Endodermal cell (in vitro differentiated cells): Measurements from ENCODE around the gene GPR68. TPM values are rescaled to one million over a fixed set of nuclear protein-coding genes. Genes with fewer than 3 reads are reported as not detected.

ENCODE experiments used
- DNase-seq: peaks from one replicate; pipeline ENCODE4 v3.0.0-alpha.2; 2017
- H3K27ac ChIP-seq: 2 replicates; pipeline ENCODE4 v1.5.1; 2013; ENCODE audit warnings: mild to moderate bottlenecking, low read depth, low read length, moderate library complexity
- H3K27me3 ChIP-seq: 2 replicates; pipeline ENCODE4 v1.6.1; 2013; ENCODE audit warnings: mild to moderate bottlenecking, low read length, moderate library complexity; ENCODE audit not compliant: insufficient read depth, control insufficient read depth, poor library complexity, severe bottlenecking
- H3K36me3 ChIP-seq: 2 replicates; pipeline ENCODE4 v1.7.0; 2013; ENCODE audit warnings: mild to moderate bottlenecking, low read length, moderate library complexity; ENCODE audit not compliant: control insufficient read depth, insufficient read depth
- H3K4me1 ChIP-seq: one replicate; pipeline ENCODE4 v1.7.0; 2013; ENCODE audit warnings: low read length; ENCODE audit not compliant: control insufficient read depth, insufficient read depth
- H3K4me3 ChIP-seq: 2 replicates; pipeline ENCODE4 v1.5.1; 2013; ENCODE audit warnings: mild to moderate bottlenecking, low read length, moderate library complexity
- H3K9ac ChIP-seq: 2 replicates; pipeline ENCODE4 v1.6.1; 2013; ENCODE audit warnings: mild to moderate bottlenecking, low read length, moderate library complexity; ENCODE audit not compliant: poor library complexity, severe bottlenecking; ENCODE audit errors: extremely low read depth
- H3K9me3 ChIP-seq: 2 replicates; pipeline ENCODE4 v1.6.1; 2013; ENCODE audit warnings: mild to moderate bottlenecking, low read length, moderate library complexity; ENCODE audit not compliant: control insufficient read depth
- H3K27ac Mint-ChIP-seq: 2 replicates; pipeline ENCODE4 v1.8.0; 2020; ENCODE audit warnings: mixed read lengths
- H3K27me3 Mint-ChIP-seq: 2 replicates; pipeline ENCODE4 v1.8.0; 2021; ENCODE audit warnings: mild to moderate bottlenecking, mixed read lengths; ENCODE audit not compliant: insufficient read depth
- H3K36me3 Mint-ChIP-seq: 2 replicates; pipeline ENCODE4 v1.8.0; 2020; ENCODE audit warnings: low read depth, mixed read lengths
- H3K4me1 Mint-ChIP-seq: 2 replicates; pipeline ENCODE4 v1.8.0; 2020; ENCODE audit warnings: mixed read lengths
- H3K4me3 Mint-ChIP-seq: 2 replicates; pipeline ENCODE4 v1.8.0; 2020; ENCODE audit warnings: mild to moderate bottlenecking, moderate library complexity, mixed read lengths
- H3K9me3 Mint-ChIP-seq: 2 replicates; pipeline ENCODE4 v1.8.0; 2020; ENCODE audit warnings: mild to moderate bottlenecking, mixed read lengths
- CTCF ChIP-seq: fragments of 200-600 bp; sonication (generic); conservative IDR thresholded peaks from 2 replicates; pipeline ENCODE4 v1.5.0; 2021; ENCODE audit warnings: antibody characterized with exemption, mild to moderate bottlenecking
- WGBS, 2 experiments: methylation state at CpG; one replicate each; pipeline versions ENCODE4 v1.1.5 to v1.1.7; 2013; ENCODE audit warnings: missing lambda C conversion rate in 2 of 2, mixed read lengths in 1 of 2; ENCODE audit not compliant: insufficient coverage in 1 of 2, insufficient read length in 1 of 2; 5-methylcytosine and 5-hydroxymethylcytosine counted together
- total RNA-seq, 2 donors: library from RNA; stranded (reverse); fragmentation: NEBNext Ultra II Directional in 1 of 2; extraction: Animal tissue kit (Norgen Biotek cat#: 25700) in 1 of 2; gene quantifications; 2 replicates in 1 of 2; 3 replicates in 1 of 2; pipeline ENCODE4 v1.2.1, GENCODE V29; 2021

GPR68 gene
- total RNA-seq, 2 donors from 2014 or later = 0.38 to 0.44 TPM

GRCh38 chr14:91215381-91215780 lies 29.1 kb downstream of the GPR68 start:
- peak; percentile 24 for DNase-seq
- H3K36me3 Mint-ChIP-seq = peaks cover 33% of the 10 kb centered on the region
- Histone ChIP-seq H3K4me1 (no peaks in the 10 kb centered on the region), H3K9me3 (no peaks in the 10 kb centered on the region), H3K27ac (no peak overlapping the region), H3K9ac (no peak overlapping the region), H3K36me3 (no peaks in the 10 kb centered on the region), H3K27me3 (no peaks in the 10 kb centered on the region), H3K4me3 (no peak overlapping the region)
- no peaks in the 10 kb centered on the region for H3K27me3 Mint-ChIP-seq
- no peak overlapping the region for H3K4me3 Mint-ChIP-seq
- no peak overlapping the region for H3K27ac Mint-ChIP-seq
- WGBS, 2 experiments = 93% methylated on average over 10 of the region's 10 CpGs
- no peaks in the 10 kb centered on the region for H3K9me3 Mint-ChIP-seq
- TF ChIP-seq CTCF = no peak
- no peaks in the 10 kb centered on the region for H3K4me1 Mint-ChIP-seq

- TF ChIP-seq CTCF = no peak
- H3K27ac ChIP-seq = no peak overlapping the region
- H3K36me3 ChIP-seq = no peaks in the 10 kb centered on the region
- no peaks in the 10 kb centered on the region for H3K4me1 ChIP-seq
- H3K9ac ChIP-seq = no peak overlapping the region
- H3K4me3 ChIP-seq = no peak overlapping the region
- Mint-ChIP-seq H3K27ac (no peak overlapping the region), H3K36me3 (peaks cover 41% of the 10 kb centered on the region), H3K4me1 (no peaks in the 10 kb centered on the region), H3K27me3 (no peaks in the 10 kb centered on the region), H3K4me3 (no peak overlapping the region), H3K9me3 (no peaks in the 10 kb centered on the region)
- 97 to 99% methylated on average over 6 of the region's 6 CpGs for WGBS, 2 experiments
- DNase-seq = no peak
- no peaks in the 10 kb centered on the region for H3K27me3 ChIP-seq
- no peaks in the 10 kb centered on the region for H3K9me3 ChIP-seq
Observed at GRCh38 chr14:91214306-91214705, 30.2 kb downstream of the GPR68 start.

- no peaks in the 10 kb centered on the region for H3K9me3 Mint-ChIP-seq
- TF ChIP-seq CTCF = no peak
- no peak overlapping the region for H3K27ac Mint-ChIP-seq
- no peaks in the 10 kb centered on the region for H3K27me3 Mint-ChIP-seq
- H3K4me1 Mint-ChIP-seq = no peaks in the 10 kb centered on the region
- 93% methylated on average over 2 of the region's 2 CpGs; no CpG with 5 or more reads in 1 of the 2 experiments for WGBS, 2 experiments
- Histone ChIP-seq H3K27ac (no peak overlapping the region), H3K9ac (no peak overlapping the region), H3K4me3 (no peak overlapping the region), H3K9me3 (no peaks in the 10 kb centered on the region), H3K36me3 (no peaks in the 10 kb centered on the region), H3K4me1 (no peaks in the 10 kb centered on the region), H3K27me3 (no peaks in the 10 kb centered on the region)
- H3K4me3 Mint-ChIP-seq = no peak overlapping the region
- no peak for DNase-seq
- H3K36me3 Mint-ChIP-seq = peaks cover 37% of the 10 kb centered on the region
Observed at GRCh38 chr14:91211017-91211416, 33.5 kb downstream of the GPR68 start.
